Measurements from ENCODE around the gene RRBP1.

Gene RRBP1

DNA sequence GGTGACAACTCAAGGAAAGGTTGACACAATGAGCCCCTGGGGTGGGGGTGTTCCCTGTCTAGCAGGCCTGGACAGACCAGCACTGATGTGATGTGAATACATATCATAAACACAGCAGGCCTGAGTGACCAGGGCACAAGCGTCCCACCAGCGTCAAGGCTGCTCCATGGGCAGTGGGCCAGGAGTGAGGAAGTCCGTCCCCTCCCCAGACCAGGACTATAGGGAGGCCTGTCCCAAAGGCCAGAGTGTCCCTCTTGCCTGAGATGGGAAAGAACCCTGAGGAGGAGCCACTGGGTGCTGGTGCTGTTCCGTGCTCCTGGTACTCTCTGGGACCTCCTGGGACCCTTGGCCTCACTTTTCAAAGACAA lies 44.6 kb downstream of the RRBP1 start:
- no peak for DNase-seq (ENCODE audit: low read depth in 1 of 2, low spot score in 1 of 2)

DNA sequence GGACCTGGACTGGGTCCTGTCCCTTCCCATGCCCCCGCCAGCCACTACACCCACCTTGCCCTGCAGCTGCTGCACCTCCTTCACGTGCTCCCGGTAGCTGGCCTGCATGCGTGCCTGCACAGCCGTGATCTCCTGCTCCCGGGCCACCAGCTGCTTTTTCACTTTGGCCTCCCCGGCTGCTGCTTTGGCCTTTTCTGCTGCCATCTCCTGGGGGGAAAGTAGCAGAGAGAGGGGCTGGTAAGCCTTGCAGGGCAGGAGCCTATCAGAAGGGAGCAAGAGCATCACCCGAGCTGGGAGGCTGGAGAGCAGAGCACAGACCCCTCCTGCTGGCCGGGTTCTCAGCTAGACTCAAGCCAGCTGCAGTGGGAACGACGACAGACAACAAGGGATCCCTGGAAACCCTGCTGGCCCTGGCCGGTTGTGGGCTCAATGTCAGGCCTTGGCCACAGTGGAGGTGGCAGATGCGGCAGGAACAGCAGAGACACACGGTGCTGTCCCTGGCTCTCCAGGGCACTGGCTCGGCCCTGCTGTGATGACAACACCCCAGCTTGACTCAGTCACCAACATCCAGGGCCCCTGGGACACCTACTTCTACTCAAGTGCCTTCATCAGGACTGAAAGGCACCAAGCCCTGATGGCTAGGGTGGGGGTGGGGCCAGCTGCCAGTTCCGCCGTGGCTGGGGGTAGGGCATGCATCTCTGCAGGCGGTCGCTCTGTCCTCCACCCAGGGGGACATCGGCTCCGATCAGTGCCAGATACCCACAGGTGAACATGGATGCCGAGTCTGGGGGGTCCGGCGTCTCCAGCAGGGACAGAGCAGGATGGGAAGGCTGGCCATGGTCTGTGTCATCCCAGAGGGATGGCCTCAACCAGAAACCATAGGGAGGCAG lies 45.3 kb downstream of the RRBP1 start:
- DNase-seq (ENCODE audit: low read depth in 1 of 2, low spot score in 1 of 2): no peak

DNA sequence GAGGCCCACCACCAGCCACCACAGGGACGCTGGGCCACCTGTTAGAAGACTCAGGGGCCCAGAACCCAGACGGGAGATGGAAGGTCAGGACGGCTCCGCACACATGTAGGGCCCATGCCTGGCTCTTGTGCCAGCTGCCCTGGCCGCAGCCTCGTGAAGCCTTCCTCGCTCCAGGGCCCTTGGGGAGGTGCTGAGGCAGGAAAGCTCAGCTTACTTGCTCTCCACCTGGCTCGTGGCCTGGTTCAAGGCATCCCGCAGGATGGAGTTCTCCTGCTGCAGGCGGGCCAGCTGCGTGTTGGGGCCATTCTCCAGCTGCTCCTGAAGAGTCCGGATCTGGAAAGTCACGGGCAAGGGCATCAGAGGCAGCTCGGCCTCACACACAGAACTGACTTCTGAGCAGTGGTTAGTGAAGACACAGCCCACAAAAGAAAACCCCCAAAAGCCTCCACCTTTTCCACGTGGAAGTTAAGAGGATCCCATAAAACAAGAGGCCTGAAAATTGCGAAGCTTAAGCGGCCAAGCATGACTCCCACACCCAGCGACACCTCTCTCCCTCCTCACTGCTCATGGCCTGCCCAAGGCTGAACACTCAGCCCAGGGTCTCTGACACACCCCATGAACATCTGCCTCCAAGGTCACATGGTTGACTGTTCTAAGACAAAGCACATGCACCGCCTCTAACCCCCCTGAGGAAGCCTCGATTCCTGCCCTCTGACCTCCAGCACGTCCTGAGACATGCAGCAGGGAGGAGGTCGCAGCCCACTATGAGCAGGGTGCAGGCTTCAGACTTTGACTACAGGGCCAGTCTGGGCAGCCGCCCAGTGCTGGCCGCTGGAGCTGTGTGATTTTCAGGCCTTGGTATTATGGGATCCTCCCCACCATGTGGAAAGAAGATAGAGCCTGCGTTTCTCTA lies 46.5 kb downstream of the RRBP1 start:
- no peak for DNase-seq (ENCODE audit: low read depth in 1 of 2, low spot score in 1 of 2)

DNA sequence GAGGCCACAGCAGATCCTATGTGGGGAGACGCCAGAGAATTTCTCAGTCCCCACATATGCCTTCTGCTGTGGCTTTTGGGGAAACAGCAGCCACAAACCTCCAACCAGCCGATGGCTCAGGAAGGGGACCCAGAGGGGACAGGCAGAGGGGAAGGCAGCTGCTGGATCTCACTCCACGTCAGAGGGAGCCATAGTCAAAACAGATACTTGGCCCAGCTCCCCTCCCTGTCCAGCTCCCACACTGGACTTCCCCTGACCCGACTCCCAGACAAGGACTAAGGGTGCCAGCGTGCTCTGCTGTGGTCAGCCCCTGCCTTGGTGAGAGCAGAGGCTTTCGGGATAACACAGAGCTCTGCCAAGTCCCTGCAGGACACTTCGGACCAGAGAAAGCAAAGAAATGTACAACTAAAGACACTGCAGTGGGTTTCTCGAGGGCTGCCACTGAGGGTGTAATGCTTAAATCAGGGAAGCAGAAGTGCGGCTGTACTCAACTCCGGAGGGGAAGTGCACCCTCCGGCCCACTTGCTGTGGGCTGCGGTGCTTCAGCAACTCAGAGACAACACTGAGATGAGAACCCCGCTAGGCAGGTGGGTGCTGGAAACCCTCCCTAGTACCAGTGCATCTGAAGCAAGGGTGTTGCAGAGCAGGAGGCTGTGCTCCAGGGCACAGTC lies 47.2 kb downstream of the RRBP1 start:
- no peak for DNase-seq (ENCODE audit: low read depth in 1 of 2, low spot score in 1 of 2)

DNA sequence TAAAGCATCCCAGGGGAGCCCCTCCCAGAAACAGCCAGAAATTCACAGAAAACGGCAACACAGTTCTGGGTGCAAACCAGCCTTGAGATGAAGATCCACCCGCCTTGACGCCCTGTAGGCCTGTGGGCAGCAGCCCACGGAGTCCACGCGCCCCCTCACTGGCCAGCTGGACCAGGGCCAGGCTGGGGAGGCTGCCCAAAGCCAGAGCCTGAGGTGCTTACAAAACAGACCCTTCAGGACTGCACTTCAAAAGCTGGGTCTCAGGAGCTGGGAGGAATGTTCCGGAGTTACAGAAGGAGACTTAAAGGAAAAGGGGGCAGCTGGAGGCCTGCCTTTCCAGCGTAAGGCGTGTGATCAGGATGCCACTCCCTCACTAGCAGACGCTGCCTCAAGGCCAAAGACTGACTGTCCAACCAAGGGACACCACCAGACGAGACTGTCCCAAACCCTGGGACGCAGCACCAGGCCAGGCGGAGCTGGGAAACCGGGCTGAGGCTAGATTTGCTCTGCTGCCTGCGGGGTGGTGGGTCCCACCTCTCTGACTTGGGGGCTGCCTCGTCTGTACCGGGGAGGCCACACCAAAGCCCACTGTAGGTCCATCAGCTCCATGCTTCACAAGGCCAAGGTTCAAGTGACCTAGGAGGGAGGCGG lies 48.1 kb downstream of the RRBP1 start:
- DNase-seq (ENCODE audit: low read depth in 1 of 2, low spot score in 1 of 2): no peak

DNA sequence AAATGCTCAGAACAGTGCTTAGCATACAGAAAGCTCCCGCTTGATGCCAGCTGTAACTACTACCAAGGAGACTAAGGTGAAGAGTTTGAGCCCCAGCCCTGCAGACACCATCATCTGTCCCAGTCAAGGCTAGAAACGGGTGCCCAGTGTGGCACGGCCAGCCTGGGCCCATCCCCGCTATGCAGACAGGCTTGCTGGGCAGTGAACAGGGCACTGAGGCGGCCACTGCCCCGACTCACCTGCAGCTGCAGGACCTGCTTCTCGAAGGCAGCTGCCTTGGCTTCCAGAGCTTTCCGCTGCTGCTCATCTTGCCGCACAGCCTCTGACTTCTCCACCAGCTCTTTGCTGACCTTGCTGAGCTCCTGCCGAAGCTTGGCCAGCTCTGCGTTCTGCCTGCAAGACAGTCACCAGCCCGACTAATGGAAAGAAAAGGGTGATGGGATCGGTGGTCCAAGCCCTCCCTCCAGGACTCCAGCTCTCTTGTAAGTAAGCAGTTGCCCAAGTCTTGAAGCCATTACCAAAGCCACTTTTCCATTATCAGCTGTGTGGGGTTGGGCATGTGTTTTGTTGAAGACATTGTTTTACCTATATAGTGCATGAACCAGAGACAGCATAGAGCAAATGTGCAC lies 48.7 kb downstream of the RRBP1 start:
- no peak for DNase-seq (ENCODE audit: low read depth in 1 of 2, low spot score in 1 of 2)

DNA sequence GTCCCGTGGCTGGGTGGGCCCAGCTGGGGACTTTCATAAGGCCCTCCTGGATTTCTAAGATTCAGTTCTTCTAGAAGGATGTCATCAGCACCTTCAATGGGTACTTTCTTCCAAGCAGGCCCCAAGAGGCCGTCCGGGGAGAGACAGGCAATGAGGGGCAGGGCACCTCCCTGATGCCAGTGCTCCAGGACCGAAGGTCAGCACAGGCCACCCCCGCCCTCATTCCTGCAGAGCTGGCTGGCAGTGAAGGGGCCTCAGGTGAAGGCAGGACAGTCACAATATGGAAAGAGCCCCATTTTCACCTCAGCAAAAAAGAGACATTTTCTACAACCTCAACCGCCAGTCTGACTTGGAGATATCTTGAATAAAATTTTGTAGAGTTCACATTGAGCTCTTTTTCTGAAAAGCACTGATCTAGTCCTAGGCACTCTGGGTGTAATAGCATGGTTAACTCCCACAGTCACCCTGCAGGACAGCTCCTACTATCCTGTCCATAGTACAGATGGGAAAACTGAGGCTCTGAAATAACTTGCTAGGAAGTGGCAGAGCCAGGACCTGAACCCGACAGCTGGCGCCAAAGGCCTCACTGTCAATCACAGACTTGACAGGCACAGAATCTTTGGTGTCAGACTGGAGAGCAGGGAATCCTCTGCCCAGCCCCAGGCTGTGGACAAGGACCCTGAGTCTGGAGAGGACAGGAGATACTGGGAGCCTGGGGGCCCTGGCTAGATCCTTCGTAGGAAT lies 50.3 kb downstream of the RRBP1 start:
- DNase-seq (ENCODE audit: low read depth in 1 of 2, low spot score in 1 of 2): no peak

DNA sequence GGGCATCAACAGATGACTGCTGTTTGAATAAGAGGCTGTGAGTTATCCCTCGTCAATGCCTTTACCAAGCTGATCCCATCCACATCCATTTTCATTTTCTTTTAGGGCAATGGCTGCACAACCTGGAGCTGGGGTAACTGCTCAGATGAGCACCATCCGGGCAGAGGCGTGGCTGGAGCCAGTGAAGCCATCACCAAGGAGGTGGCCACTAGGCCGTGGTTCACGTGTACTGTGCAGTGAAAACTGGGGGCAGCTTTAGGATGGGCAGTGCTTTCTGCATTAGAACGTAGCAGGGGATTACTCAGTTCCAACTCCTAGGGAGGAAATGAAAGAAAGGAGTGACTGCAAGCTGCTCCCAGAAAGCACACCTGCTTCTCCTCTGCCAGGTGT lies 51.2 kb downstream of the RRBP1 start:
- no peak for DNase-seq (ENCODE audit: low read depth in 1 of 2, low spot score in 1 of 2)

DNA sequence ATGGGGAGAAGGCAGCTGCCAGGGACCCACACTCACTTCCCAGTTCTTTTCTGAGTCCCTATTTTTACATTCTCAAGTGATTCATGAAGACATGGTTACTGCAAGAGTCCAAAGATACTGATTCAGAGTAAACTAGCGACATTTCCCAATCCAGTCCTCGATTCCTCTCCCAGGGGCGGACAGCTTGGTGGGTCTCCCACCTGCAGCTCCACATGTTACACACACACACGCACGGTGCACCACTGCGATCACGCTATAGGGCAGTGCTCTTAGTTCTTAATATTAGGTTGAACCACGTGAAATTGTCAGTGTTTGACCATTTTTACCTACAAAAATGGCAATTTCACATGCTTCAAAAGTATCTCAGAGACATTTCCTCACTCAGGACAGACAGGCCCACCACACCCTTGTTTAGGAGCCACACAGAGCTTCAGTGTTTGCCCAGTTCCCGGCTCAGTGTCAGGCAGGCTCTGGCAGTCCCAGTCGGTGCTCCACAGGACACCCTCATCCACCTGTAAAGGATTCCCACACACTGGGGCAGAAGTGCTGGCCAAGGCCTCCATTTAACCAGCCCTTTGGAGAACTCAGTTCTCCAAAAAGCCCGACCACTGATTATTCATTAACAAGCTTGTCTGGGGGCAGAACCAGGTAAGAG lies 51.8 kb downstream of the RRBP1 start:
- DNase-seq (ENCODE audit: low read depth in 1 of 2, low spot score in 1 of 2): no peak

DNA sequence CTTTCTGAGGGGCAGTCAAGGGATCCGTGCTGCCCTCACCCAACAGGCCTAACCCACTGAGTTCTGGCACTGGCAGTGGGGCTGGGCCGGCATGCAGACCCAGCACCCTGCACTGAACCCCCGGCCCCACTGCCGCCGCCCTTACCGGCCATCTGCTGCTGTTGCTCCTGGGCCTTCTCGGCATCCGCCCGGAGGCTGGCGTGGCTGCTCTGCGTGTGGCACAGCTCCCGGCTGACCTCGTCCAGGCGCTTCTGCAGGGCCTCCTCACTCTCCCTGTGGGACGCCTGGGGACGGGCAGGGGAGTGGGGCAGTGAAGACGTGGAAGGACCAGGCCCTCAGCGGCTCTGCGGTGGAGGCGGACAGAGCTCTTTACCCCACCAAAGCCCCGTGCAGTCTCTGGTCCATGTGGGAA lies 52.4 kb downstream of the RRBP1 start:
- no peak for DNase-seq (ENCODE audit: low read depth in 1 of 2, low spot score in 1 of 2)

DNA sequence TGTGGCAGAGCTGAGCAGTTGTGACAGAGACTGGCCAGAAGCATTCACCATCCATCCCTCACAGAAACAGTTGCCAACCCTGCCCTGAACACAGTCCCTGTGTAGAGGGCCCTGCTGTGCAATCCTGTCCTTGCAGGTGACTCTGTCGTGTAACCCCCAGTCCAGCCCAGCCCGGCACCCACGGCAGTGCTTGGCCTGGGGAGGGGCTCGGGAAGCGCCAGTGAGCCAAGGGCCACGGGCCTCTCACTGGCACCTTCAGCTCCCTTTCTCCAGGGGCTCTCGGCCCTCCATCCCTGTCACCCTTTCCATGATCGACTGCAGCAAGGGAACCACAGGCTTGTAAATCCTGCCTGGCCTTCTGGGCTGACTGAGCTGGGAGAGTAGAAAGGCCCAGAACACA lies 53.0 kb downstream of the RRBP1 start:
- no peak for DNase-seq (ENCODE audit: low read depth in 1 of 2, low spot score in 1 of 2)

DNA sequence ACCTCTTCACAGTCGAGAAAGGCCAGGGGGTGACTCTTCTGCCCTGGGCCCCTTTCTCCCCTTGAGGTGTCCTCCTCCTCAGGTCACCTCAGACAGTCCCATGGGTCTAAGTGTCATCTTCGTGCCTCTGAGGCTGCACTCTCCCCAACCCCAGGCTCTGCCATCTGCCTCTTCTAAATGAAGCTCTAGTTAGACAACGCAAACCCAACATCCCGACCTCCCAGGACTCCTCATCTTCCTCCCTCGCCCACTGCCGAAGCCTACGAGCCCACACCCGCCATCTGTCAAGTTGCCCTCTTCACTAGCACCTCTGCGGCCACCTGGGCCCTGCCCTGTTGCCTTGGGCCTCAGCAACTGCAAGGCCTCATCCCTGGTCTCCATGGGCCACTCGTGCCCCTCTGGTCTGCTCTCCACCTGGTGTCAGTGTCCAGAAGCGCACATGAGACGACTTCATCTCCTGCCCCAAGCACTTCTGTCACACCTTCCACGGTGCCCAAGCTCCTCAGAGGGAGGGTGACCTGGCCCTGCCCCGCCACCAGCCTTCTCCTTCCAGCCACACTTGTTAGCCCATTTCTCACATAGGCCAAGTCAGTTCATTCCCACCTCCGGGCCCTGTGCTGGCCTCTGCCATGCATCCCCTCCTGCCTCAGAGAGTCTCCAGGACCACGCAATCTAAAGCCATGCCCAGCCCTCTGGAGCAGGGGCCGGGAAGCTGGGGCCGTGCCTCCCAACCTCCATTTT lies 53.8 kb downstream of the RRBP1 start:
- DNase-seq (ENCODE audit: low read depth in 1 of 2, low spot score in 1 of 2): no peak

DNA sequence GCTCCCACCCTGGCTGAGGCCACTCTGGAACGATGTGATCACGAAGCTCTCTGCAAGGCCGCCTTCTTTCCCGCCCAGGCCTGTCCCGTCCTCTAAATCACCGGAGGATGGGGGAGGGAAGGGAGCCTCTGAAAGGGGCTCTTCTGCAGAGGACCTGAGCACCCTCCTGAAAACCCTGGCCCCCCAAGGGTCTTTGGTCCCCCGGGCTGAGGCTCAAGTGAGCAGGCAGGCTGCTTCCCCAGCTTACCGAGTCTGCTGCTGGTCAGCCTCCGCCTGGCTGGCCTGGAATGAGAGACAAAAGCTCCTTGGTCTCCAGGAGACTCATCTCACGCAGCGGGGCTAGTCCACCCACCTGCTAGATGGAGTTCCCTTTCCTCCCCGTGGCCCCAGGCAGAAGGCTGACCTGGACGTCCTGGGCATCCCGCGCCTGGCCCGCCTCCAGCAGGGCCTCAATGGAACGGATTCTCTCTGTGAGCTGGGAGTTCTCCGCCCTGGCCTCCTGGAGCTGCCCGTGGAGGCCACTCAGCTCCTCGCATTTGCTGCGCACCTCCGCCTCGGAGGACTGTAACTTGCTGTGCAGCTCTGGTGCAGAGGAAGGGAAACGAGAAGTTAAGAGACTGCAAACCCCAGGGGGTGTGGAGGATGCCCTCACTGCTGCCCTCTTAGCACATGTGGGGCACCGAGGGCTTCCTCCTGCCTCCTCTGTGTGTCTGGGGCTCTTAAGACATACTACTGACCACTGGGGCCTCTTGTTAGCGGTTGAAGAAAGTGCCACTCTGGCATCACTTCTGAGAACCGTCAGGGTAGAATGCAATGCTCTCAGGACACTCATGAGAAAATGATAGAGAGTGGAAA lies 54.7 kb downstream of the RRBP1 start:
- DNase-seq (ENCODE audit: low read depth in 1 of 2, low spot score in 1 of 2): no peak

DNA sequence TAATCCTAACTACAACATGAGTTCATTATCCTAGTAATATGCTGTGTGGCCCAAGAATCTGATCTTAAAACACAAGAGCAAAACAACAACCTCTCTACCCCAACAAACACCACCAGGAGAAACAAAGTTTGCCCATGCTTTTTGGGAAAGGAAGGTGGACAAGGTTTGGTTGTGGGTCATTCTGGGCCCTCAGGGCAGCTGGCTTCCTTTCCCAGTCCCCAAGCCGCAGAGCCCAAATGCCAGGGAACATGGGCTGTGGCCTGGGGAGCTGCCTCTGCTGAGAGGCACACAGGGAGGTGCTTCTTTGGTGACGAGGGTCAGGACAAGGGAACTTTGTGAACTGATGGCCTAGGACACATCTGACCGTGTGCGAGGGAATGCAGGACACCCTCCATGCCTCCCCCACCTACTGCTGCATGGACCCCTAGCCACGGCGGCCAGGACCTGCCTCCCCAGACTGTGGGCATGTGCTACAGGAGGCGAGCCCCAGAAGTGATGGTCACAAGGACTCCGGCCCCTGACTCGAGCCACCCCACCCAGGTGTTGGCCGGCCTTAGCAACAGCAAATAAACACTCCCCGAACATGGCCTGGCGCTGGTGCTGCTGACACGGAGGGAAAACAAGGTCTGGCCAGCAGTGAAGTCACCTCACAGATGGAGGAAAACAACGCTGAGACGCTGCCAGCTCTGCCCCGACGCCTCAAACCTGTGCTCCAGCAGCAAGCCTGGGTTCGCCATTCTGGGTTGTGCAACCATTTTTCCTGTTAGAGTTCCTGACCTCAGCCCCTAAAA lies 55.6 kb downstream of the RRBP1 start:
- DNase-seq (ENCODE audit: low read depth in 1 of 2, low spot score in 1 of 2): no peak

DNA sequence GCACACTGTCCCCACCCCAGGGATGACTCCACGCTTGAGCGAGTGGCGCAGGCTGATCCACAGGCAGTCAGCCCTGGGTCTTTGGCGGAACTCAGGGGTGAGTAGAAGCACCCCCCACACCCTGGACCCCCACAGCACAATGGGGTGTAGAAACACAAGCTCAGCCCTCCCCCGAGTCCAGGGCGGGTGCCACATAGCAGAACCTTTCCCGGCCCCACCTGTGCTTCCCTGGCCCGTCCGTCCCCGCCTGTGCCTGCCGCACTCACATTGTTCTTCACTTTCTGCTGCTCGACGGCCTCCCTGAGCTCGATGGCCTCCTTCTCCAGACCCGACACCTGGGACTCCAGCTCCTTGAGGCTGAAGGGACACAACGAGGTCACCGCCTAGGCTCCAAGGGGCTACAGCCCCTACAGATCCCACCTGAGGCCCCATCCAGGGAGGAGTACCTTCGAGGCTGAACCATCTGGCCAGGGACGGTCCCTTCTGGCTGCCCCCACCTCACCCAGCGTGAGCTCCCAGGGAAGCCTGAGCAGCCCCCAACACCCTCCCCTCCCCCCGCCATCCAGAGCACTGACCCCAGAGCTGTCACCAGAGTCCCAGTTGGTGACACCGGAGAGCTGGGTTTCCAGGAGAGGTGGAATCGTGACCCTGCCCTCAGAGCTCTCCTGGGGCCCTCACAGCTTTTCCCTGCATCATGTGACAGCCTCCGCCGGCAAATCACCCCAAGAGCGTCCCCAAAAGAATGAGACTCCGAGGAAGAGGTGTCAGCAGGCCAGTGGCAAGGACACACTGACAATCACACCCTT lies 56.6 kb downstream of the RRBP1 start:
- no peak for DNase-seq (ENCODE audit: low read depth in 1 of 2, low spot score in 1 of 2)

DNA sequence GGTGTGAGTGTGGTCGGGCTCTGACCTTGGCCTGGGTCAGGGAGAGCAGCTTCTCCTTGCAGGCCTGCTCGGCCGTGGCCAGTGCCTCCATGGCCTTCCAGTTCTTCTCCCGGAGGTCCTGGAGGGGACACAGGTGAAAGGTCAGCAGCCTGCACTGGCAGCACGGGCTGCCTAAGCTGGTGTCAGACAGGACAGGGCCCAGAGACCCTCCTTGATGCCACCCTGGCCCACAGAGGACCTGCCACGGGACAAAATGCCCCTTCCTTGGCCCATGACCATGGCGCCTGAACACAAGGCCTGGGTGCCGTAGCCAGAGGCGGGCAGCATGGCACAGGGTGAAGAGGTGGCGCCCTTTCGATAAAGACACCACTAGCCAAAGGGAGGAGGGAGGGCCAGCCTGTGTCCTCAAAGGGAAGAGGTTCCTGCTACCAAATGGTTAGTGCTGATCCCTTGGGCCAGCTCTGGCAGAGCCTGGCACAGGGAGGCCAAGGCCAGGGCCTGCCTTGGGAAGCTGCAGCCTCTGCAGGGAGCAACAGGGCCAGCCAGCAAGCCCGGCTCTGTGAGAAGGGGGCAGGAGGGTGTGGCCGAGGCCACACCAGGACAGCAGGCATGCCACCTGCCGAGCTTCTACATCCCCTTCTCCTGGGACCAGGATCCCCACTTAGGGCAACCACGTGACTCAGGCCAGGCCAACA lies 57.3 kb downstream of the RRBP1 start:
- no peak for DNase-seq (ENCODE audit: low read depth in 1 of 2, low spot score in 1 of 2)
